Measurements from ENCODE around the gene DDX28. TPM values are rescaled to one million over a fixed set of nuclear protein-coding genes. Genes with fewer than 3 reads are reported as not detected.

Gene DDX28, protein sequence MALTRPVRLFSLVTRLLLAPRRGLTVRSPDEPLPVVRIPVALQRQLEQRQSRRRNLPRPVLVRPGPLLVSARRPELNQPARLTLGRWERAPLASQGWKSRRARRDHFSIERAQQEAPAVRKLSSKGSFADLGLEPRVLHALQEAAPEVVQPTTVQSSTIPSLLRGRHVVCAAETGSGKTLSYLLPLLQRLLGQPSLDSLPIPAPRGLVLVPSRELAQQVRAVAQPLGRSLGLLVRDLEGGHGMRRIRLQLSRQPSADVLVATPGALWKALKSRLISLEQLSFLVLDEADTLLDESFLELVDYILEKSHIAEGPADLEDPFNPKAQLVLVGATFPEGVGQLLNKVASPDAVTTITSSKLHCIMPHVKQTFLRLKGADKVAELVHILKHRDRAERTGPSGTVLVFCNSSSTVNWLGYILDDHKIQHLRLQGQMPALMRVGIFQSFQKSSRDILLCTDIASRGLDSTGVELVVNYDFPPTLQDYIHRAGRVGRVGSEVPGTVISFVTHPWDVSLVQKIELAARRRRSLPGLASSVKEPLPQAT
- 13.1 and 13.2 TPM in 2 replicates for total RNA-seq (2014; rRNA removed; shearing (Covaris generic))

DNA sequence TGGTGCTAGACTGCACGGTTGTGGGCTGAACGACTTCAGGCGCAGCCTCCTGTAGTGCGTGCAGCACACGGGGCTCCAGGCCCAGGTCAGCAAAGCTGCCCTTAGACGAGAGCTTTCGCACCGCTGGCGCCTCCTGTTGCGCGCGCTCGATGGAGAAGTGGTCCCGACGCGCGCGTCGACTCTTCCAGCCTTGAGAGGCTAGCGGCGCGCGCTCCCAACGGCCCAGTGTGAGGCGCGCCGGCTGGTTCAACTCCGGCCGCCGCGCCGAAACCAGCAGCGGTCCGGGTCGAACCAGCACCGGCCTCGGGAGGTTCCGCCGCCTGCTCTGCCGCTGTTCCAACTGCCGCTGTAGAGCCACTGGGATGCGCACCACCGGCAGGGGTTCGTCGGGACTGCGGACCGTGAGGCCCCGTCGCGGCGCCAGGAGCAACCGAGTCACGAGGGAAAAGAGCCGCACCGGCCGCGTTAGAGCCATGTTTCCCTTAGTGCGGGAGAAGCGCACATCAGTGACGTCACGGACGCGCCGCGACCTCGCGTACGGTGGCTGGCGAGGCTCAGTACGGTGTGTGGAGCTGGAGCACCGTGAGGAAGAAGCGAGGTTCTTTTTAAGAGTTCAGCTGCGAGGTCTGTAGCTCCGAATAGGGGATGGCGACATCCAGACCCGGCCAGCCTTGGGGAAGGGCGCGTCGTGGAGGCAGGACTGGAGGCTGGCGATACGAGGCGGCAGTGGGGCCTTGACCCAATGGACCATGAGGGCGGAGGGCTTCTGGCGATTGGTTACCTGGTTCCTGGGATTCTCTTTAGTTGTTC lies at the start of gene DDX28, which contains the start of gene DUS2:
TSS of gene DDX28 (minus strand) at position 505 of the 810 bp plus-strand sequence. CDS start at position 475, 30 bp downstream.
TSS of gene DUS2 (plus strand) at position 557 of the 810 bp plus-strand sequence. CDS start 14,740 bp downstream, outside the sequence.
- H3K4me3 ChIP-seq: peak within 1 kb of the TSS; percentile 93
- DNase-seq (ENCODE audit: low read depth in 1 of 2, low spot score in 2 of 2): peak; percentile 91 to 93
- H3K27me3 ChIP-seq (replicated peaks): no peaks in the 10 kb centered on the region
- H3K27ac ChIP-seq: peak within 1 kb of the TSS; percentile 72
- peaks cover 41% of the 10 kb centered on the region for H3K36me3 ChIP-seq
- H3K4me1 ChIP-seq (replicated peaks): peaks cover 20% of the 10 kb centered on the region
- no peaks in the 10 kb centered on the region for H3K9me3 ChIP-seq (replicated peaks)

DNA sequence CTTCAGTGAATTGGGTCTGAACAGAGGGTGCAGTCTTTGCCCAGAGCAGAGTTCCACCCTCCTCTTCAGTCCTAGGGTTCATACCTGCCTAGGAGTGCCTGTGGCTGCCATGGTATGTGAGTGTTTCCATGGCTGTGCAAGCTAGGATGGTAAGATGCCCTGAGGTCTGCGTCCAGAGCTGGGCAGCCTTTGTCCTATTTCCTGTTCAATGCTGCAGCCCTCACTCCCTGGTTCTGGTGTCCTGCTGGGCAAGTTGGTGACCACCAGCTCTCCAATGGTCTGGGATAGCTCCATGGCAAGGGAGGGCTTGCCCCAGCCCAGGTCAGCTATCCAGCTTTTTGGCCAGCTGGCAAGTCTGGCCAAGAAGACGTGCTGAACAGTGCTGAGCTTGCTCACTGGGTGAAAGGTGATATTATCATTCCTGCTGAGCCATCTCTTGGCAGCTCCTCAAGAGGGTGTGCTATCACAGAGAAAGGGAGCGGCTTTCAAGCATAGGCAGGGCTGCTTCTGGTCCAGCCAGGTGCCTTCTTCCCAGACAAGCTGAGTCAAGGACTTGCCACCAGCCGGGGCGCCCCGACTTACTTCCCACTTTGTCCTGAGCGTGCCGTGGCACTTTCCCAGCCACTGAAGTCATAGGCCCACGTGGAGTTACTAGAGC lies 49.1 kb upstream of the DDX28 start:
- H3K9me3 ChIP-seq (replicated peaks): no peaks in the 10 kb centered on the region
- DNase-seq (ENCODE audit: low read depth in 1 of 2, low spot score in 2 of 2): no peak
- H3K4me3 ChIP-seq: no peak overlapping the region
- H3K36me3 ChIP-seq: peaks cover 45% of the 10 kb centered on the region
- no peaks in the 10 kb centered on the region for H3K4me1 ChIP-seq (replicated peaks)
- no peak overlapping the region for H3K27ac ChIP-seq
- no peaks in the 10 kb centered on the region for H3K27me3 ChIP-seq (replicated peaks)

DNA sequence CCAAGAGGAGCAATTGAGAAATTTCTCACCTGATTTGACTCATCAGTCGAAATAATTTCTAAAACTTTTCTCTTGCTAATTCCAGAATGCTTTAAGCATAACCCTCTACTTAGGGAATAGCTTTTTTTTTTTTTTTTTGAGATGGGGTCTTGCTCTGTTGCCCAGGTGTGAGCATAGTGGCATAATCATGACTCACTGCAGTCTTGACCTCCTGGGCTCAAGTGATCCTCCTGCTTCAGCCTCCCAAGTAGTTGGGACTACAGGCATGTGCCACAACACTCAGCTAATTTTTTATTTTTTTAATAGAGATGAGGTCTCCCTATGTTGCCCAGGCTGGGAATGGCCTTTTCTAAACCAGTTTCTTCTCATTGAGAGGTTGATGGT lies 48.5 kb upstream of the DDX28 start:
- H3K9me3 ChIP-seq (replicated peaks): no peaks in the 10 kb centered on the region
- no peak overlapping the region for H3K27ac ChIP-seq
- no peak for DNase-seq (ENCODE audit: low read depth in 1 of 2, low spot score in 2 of 2)
- H3K4me3 ChIP-seq: no peak overlapping the region
- H3K4me1 ChIP-seq (replicated peaks): peaks cover 2% of the 10 kb centered on the region
- H3K36me3 ChIP-seq: peaks cover 46% of the 10 kb centered on the region
- H3K27me3 ChIP-seq (replicated peaks): no peaks in the 10 kb centered on the region

DNA sequence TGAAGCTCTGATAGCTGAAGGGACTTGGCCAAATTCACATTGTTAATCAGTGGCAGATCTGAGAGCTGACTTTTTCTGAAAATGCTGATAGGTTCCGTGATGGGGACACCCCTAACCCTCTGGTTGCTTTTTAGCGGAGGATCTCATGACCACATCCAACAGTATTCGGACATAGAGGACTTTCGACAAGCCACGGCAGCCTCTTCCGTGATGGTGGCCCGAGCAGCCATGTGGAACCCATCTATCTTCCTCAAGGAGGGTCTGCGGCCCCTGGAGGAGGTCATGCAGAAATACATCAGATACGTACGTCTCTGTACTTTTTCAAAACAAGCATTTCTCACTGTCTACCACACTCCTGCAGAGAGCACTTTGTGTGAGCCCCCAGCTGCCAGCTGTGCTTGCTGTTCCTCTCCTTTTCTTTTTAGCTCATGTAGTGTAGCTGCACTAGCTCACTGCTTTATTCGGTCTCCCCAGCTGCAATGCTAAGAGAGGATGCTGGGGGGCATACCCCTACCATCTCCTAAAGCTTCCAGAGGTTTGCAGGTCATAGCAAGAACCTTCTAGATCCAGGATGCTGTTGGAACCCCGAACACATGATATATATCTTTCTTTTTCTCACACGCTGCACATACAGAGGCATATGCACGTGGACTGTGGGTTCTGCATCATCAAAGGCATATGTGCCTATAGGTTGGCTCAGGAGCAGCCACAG lies 47.9 kb upstream of the DDX28 start:
- H3K27ac ChIP-seq: no peak overlapping the region
- H3K4me3 ChIP-seq: no peak overlapping the region
- H3K9me3 ChIP-seq (replicated peaks): no peaks in the 10 kb centered on the region
- peaks cover 46% of the 10 kb centered on the region for H3K36me3 ChIP-seq
- no peaks in the 10 kb centered on the region for H3K27me3 ChIP-seq (replicated peaks)
- DNase-seq (ENCODE audit: low read depth in 1 of 2, low spot score in 2 of 2): no peak
- H3K4me1 ChIP-seq (replicated peaks): peaks cover 8% of the 10 kb centered on the region

DNA sequence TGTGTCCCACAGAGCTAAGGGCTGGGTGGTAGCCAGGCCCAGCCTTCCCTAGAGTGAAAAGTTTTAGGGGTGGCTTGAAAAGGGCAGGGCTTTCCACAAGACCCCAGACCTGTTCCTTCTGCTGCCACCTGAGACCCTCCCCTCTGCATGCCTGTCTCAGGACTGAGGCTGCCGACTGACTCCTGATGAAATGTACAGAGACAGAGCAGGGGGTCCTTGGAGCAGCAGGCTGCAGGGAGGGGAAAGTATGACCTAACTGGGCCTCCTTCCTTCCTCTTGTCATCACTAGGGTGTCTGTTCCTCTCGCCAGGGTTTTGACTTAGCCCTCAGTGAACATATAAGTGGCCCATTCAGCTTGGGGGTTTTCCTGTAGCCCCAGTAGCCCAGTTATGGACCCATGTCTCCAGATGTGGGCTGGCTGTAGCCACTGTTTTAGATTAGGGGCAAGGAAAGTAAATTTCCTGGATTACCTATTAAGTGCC lies 47.3 kb upstream of the DDX28 start:
- Histone ChIP-seq H3K4me1 (replicated peaks) (peaks cover 15% of the 10 kb centered on the region), H3K27ac (no peak overlapping the region), H3K36me3 (peaks cover 46% of the 10 kb centered on the region), H3K9me3 (replicated peaks) (no peaks in the 10 kb centered on the region), H3K4me3 (no peak overlapping the region), H3K27me3 (replicated peaks) (no peaks in the 10 kb centered on the region)
- no peak for DNase-seq (ENCODE audit: low read depth in 1 of 2, low spot score in 2 of 2)

DNA sequence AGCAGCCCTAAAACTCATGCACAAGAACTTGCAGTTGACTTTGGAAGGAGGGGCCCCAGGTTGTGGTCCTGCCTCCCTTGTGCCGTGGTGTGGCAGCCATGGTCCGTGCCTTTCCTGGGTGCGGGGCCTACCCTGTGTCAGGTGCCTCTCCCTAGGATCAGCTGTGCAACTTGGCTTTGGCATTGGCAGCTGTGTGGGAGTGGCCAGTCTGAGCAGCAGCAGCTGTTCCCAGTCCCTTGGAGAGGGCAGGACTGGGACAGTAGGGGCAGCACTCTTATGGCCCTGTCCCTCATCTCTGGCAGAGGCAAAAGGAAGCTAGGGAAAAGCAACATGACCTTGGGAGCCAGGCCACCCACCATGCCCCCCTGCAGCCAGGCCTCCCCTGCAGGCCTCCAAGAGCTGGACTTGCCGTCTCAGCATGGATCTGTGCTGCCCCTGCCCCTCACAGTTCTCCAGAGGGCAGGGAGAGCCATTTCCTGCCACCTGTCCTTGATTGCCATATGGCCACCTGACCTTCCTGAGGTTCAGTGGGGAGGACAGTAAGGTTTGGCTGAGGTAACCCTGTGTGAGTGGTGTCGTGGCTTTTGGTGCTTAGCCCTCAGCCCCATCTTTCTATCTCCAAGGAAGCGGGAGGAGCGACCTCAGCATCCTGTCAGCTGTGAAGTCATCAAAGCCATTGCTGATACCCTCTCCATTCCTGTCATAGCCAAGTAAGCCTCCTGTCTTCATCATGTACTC lies 46.6 kb upstream of the DDX28 start:
- no peak for DNase-seq (ENCODE audit: low read depth in 1 of 2, low spot score in 2 of 2)
- Histone ChIP-seq H3K27ac (no peak overlapping the region), H3K36me3 (peaks cover 44% of the 10 kb centered on the region), H3K9me3 (replicated peaks) (no peaks in the 10 kb centered on the region), H3K4me1 (replicated peaks) (peaks cover 21% of the 10 kb centered on the region), H3K4me3 (no peak overlapping the region), H3K27me3 (replicated peaks) (no peaks in the 10 kb centered on the region)

DNA sequence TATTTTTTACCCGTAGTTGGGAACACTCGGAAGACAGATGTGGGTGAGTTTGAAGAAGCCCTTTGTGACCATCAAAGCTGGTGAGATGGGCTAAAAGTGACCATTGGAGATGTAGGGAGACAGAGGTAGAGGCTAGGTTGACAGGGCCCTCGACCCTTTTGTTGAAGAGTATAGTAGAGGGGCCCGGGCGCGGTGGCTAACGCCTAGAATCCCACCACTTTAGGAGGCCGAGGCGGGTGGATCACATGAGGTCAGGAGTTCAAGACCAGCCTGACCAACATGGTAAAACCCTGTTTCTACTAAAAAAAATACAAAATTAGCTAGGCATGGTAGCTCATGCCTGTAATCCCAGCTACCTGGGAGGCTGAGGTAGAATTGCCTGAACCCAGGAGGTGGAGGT lies 45.9 kb upstream of the DDX28 start:
- Histone ChIP-seq H3K27me3 (replicated peaks) (no peaks in the 10 kb centered on the region), H3K9me3 (replicated peaks) (no peaks in the 10 kb centered on the region), H3K36me3 (peaks cover 42% of the 10 kb centered on the region), H3K4me3 (no peak overlapping the region), H3K27ac (no peak overlapping the region), H3K4me1 (replicated peaks) (peaks cover 28% of the 10 kb centered on the region)
- no peak for DNase-seq (ENCODE audit: low read depth in 1 of 2, low spot score in 2 of 2)

DNA sequence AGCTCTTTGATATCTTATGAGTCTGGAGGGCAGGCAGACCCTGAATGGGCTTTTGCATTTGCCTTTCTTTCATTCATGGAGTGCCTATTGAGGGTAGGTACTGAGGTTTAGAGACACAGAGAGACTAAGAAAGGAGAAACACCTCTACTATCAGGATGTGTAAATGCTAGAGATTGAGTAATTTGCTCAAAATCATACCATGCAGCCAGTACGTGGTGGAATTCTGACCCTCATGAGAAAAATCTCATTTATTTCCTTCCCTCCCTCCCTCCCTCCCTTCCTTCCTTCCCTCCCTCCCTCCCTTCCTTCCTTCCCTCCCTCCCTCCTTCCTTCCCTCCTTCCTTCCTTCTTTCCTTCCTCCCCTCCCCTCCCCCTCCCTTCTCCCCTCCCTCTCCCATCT lies 43.7 kb upstream of the DDX28 start:
- Histone ChIP-seq H3K9me3 (replicated peaks) (no peaks in the 10 kb centered on the region), H3K27ac (no peak overlapping the region), H3K4me1 (replicated peaks) (peaks cover 31% of the 10 kb centered on the region), H3K27me3 (replicated peaks) (no peaks in the 10 kb centered on the region), H3K36me3 (peaks cover 31% of the 10 kb centered on the region), H3K4me3 (no peak overlapping the region)
- no peak for DNase-seq (ENCODE audit: low read depth in 1 of 2, low spot score in 2 of 2)

DNA sequence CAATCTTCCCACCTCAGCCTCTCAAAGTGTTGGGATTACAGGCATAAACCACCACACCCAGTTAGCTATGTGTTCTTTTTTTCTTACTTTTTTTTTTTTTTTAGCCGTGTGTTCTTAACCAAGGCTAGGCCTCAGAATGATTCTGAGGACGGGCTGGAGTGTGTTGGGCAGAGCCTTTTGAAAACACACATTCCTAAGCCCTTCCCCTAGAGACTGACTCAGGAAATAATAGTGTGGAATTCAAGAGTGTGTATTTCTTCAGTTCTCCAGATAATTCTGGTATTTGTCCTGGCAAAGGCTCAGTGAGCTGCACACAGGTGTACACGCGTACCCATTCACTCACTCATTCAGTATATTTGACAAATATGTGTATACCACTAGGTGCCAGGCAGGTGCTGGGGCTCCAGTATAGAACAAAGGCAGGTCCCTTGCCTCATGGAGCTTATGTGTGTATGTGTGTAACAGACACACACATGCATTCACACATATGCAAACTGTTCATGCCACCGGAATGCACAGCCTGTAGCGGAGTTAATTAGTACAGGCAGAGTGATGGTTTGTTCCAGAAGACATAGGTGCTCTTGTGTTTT lies 42.8 kb upstream of the DDX28 start:
- Histone ChIP-seq H3K27ac (peak overlapping the region; percentile 91), H3K36me3 (peaks cover 25% of the 10 kb centered on the region), H3K4me1 (replicated peaks) (peaks cover 31% of the 10 kb centered on the region), H3K27me3 (replicated peaks) (no peaks in the 10 kb centered on the region), H3K4me3 (no peak overlapping the region), H3K9me3 (replicated peaks) (no peaks in the 10 kb centered on the region)
- peak; percentile 70 to 75 for DNase-seq (ENCODE audit: low read depth in 1 of 2, low spot score in 2 of 2)

DNA sequence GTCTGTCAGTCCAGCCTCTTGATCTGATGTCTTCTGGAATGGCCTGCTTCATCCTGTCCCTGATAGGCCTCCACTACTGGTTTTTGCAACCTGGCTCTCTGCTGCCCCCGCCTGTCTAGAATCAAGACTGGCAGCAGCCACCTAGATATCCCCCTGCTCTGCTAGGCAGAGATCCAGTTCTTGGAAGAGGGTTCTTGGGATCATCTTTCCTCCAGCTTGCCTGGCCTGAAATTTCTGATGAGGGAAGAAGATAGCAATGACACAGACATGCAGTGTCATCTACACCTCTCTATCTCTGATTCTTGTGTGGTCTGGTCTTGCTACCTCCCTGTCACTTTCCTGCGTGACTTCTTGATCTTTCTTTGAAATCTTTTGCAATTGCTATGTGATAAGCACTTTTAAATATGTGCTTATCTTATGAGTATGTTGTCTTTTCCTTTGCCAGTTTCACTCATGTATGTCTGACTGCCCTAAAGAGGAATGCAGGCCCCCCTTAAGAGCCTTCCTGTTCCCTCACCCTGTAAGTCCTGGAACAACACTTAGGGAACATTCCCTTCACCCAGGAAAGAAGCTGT lies 41.8 kb upstream of the DDX28 start:
- H3K27me3 ChIP-seq (replicated peaks): no peaks in the 10 kb centered on the region
- H3K36me3 ChIP-seq: peaks cover 20% of the 10 kb centered on the region
- peak; percentile 88 to 92 for DNase-seq (ENCODE audit: low read depth in 1 of 2, low spot score in 2 of 2)
- no peaks in the 10 kb centered on the region for H3K9me3 ChIP-seq (replicated peaks)
- no peak overlapping the region for H3K4me3 ChIP-seq
- peak overlapping the region; percentile 91 for H3K27ac ChIP-seq
- H3K4me1 ChIP-seq (replicated peaks): peaks cover 31% of the 10 kb centered on the region

DNA sequence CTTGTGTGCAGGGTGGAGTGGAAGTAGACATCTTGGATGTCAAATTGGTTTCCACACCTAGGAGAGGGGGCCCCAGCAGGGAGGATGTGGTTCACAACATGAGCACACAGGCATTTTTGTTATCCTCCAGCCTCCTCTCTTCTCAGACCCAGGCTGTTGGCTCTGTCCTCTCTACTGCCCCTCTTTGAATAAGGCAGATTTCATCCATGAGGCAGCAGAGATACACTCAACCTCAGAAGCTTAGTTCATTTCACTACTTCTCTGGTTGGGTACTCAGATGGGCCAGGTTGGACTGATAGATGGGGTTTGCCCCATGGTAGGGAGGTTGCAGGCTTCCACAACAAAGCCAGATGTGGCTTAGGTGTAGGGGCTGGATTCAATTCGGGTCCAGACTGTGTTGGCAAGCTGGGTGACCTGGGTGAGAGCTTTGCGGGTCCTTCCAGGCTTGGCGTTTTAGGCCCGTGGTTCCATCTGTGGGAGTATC lies 39.9 kb upstream of the DDX28 start:
- peaks cover 11% of the 10 kb centered on the region for H3K36me3 ChIP-seq
- no peaks in the 10 kb centered on the region for H3K27me3 ChIP-seq (replicated peaks)
- H3K9me3 ChIP-seq (replicated peaks): no peaks in the 10 kb centered on the region
- DNase-seq (ENCODE audit: low read depth in 1 of 2, low spot score in 2 of 2): no peak
- no peak overlapping the region for H3K27ac ChIP-seq
- peaks cover 31% of the 10 kb centered on the region for H3K4me1 ChIP-seq (replicated peaks)
- H3K4me3 ChIP-seq: no peak overlapping the region

DNA sequence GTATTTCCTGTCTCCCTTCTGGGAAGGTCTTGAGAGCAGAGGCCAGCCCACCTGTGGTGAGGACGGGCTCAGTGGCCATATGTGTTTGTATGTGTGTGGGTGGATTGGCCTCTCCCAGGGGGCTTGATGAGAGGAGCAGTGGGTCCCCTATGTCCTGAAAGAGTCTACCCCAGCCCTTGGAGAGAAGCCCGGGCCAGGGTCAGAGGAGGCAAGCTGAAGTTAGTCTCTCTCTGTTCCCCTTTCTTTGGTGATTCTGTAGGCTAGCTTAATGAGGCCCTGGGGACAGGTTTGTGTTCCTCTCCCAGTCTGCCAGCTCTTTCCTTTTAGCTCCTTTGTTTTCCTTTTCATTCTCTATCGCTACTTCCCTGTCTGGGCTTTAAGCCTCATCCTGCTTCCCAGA lies 38.4 kb upstream of the DDX28 start:
- Histone ChIP-seq H3K27me3 (replicated peaks) (no peaks in the 10 kb centered on the region), H3K9me3 (replicated peaks) (no peaks in the 10 kb centered on the region), H3K4me1 (replicated peaks) (peaks cover 28% of the 10 kb centered on the region), H3K4me3 (no peak overlapping the region), H3K27ac (no peak overlapping the region), H3K36me3 (peaks cover 9% of the 10 kb centered on the region)
- no peak for DNase-seq (ENCODE audit: low read depth in 1 of 2, low spot score in 2 of 2)

Measured in SJSA1 (cell line).